HepG2 (cell line): ENCODE results near the gene CNNM2. TPM values are rescaled to one million over a fixed set of nuclear protein-coding genes. Genes with fewer than 3 reads are reported as not detected.
A peak's percentile ranks its signal among the peaks of the same experiment; 100 is the strongest.

Source experiments
- HHEX ChIP-seq: IDR thresholded peaks from 2 replicates; pipeline ENCODE4 v1.6.1; 2016; ENCODE audit warnings: control low read depth
- HMG20B ChIP-seq: conservative IDR thresholded peaks from 2 replicates; pipeline ENCODE4 v1.6.1; 2016; ENCODE audit warnings: missing genetic modification reagents, missing compliant biosample characterization
- HMGXB3 ChIP-seq: sonication (generic); formaldehyde crosslinking; IDR thresholded peaks from 2 replicates; pipeline ENCODE4 v1.4.0; 2020; ENCODE audit warnings: missing genetic modification reagents, borderline replicate concordance
- HOXA5 ChIP-seq: sonication (generic); formaldehyde crosslinking; IDR thresholded peaks from 2 replicates; pipeline ENCODE4 v1.4.0; 2020; ENCODE audit warnings: missing genetic modification reagents
- NFRKB ChIP-seq: fragments of 450-650 bp; IDR thresholded peaks from 2 replicates; pipeline ENCODE4 v1.6.1; 2017
- PCBP1 ChIP-seq: fragments of 200-400 bp; formaldehyde crosslinking; IDR thresholded peaks from 2 replicates; pipeline ENCODE4 v1.6.1; 2017; ENCODE audit warnings: mild to moderate bottlenecking, low read depth, low read length, borderline replicate concordance
- TCF12 ChIP-seq, 2 experiments: fragments of 450-650 bp in 1 of 2; sonication (generic) in 1 of 2; formaldehyde crosslinking in 1 of 2; IDR thresholded peaks; 2 replicates each; pipeline versions ENCODE4 v1.6.1 to v1.8.0; 2017 to 2022; ENCODE audit warnings: antibody characterized with exemption in 1 of 2, mild to moderate bottlenecking in 1 of 2, missing genetic modification reagents in 1 of 2, moderate library complexity in 1 of 2
- WIZ ChIP-seq: sonication (generic); formaldehyde crosslinking; IDR thresholded peaks from 2 replicates; pipeline ENCODE4 v1.5.1; 2020; ENCODE audit warnings: mild to moderate bottlenecking, missing genetic modification reagents
- ZFP1 ChIP-seq: IDR thresholded peaks from 2 replicates; pipeline ENCODE4 v1.6.1; 2016
- ZNF234 ChIP-seq: sonication (generic); formaldehyde crosslinking; conservative IDR thresholded peaks from 2 replicates; pipeline ENCODE4 v1.5.1; 2020; ENCODE audit warnings: mild to moderate bottlenecking, missing genetic modification reagents
- ZNF468 ChIP-seq: sonication (generic); formaldehyde crosslinking; IDR thresholded peaks from 2 replicates; pipeline ENCODE4 v1.8.0; 2022; ENCODE audit warnings: mild to moderate bottlenecking, moderate library complexity, missing genetic modification reagents
- ZNF530 ChIP-seq: sonication (generic); formaldehyde crosslinking; IDR thresholded peaks from 2 replicates; pipeline ENCODE4 v1.5.0; 2020; ENCODE audit warnings: low read depth, mild to moderate bottlenecking, missing genetic modification reagents
- ZNF646 ChIP-seq: sonication (generic); formaldehyde crosslinking; IDR thresholded peaks from 2 replicates; pipeline ENCODE4 v1.9.0; 2021; ENCODE audit warnings: mild to moderate bottlenecking, missing genetic modification reagents
- ZNF746 ChIP-seq: sonication (generic); formaldehyde crosslinking; IDR thresholded peaks from 2 replicates; pipeline ENCODE4 v1.8.0; 2022; ENCODE audit warnings: mild to moderate bottlenecking, missing genetic modification reagents
- polyA plus RNA-seq, 8 experiments: library from polyadenylated mRNA; depleted of rRNA in 3 of 8; stranded (reverse) in 7 of 8; unstranded in 1 of 8; fragments of >200 nt; fragmentation: Illumina TruSeq in 4 of 8; extraction: Trizol in 4 of 8; gene quantifications; 2 replicates each; pipeline versions ENCODE4 v1.2.1 to v1.2.3, GENCODE V29; 2011 to 2016; ENCODE audit warnings: low read depth in 4 of 8, missing spikeins in 1 of 8, mixed read lengths in 1 of 8; ENCODE audit not compliant: insufficient read depth in 1 of 8
- total RNA-seq, 5 experiments: library from RNA; depleted of rRNA; stranded (reverse); fragments of >200 nt; fragmentation: Illumina TruSeq; extraction: Trizol; gene quantifications; 2 replicates each; pipeline ENCODE4 v1.2.3, GENCODE V29; 2016; ENCODE audit warnings: low read depth in 1 of 5

The CNNM2 gene
- total and polyA plus RNA-seq, 2 of the 13 experiments (the other 11 are each of a cell fraction or from before 2014, with no cell fraction given), result 7.1 to 9.0 TPM

GRCh38 chr10:103120977-103121735, 203.1 kb downstream of the CNNM2 start (continued):
- TF ChIP-seq HMGXB3 (CRISPR knock-in tag), result no peak
- no peak for TF ChIP-seq ZNF646
- TF ChIP-seq ZNF530 (CRISPR knock-in tag), result no peak
- peak; percentile 47; the same call in 1 of the 2 replicates for TF ChIP-seq HMG20B (CRISPR knock-in tag)
- no peak for TF ChIP-seq ZNF468 (CRISPR knock-in tag)
- no peak for TF ChIP-seq PCBP1
- no peak for TF ChIP-seq ZNF234 (CRISPR knock-in tag)
- no peak for TF ChIP-seq HOXA5
- no peak for TF ChIP-seq ZNF746 (CRISPR knock-in tag)
- TF ChIP-seq WIZ (CRISPR knock-in tag), result no peak
- TF ChIP-seq ZFP1, result no peak
- no peak for TF ChIP-seq NFRKB
- TF ChIP-seq TCF12 (IDR thresholded peaks at IDR 0.05), result no peak
- TF ChIP-seq TCF12 (CRISPR knock-in tag; IDR thresholded peaks at IDR 0.05), result no peak
- TF ChIP-seq HHEX (CRISPR knock-in tag), result no peak
